Activated naive CD8-positive, alpha-beta T cell treated with anti-CD3 and anti-CD28 coated beads for 36 hours (primary cell): Measurements from ENCODE around the gene OR10G8. TPM values are rescaled to one million over a fixed set of nuclear protein-coding genes. Genes with fewer than 3 reads are reported as not detected.

ENCODE experiments used
- DNase-seq: peaks from one replicate; pipeline ENCODE4 v3.0.0; 2021
- H3K27ac Mint-ChIP-seq: one replicate; pipeline ENCODE4 v1.8.0; 2022; ENCODE audit warnings: mild to moderate bottlenecking, moderate library complexity, mixed read lengths
- H3K27me3 Mint-ChIP-seq: one replicate; pipeline ENCODE4 v1.8.0; 2022; ENCODE audit warnings: mild to moderate bottlenecking, mixed read lengths
- H3K36me3 Mint-ChIP-seq: one replicate; pipeline ENCODE4 v1.8.0; 2021; ENCODE audit warnings: mild to moderate bottlenecking, mixed read lengths
- H3K4me1 Mint-ChIP-seq: one replicate; pipeline ENCODE4 v1.8.0; 2021; ENCODE audit warnings: mixed read lengths
- H3K4me3 Mint-ChIP-seq: one replicate; pipeline ENCODE4 v1.8.0; 2022; ENCODE audit warnings: mild to moderate bottlenecking, moderate library complexity, mixed read lengths
- H3K9me3 Mint-ChIP-seq: one replicate; pipeline ENCODE4 v1.8.0; 2022; ENCODE audit warnings: mixed read lengths
- total RNA-seq, 2 experiments: library from RNA; stranded (reverse); gene quantifications; one replicate each; pipeline ENCODE4 v1.2.3, GENCODE V29; 2021

Gene OR10G8
- total RNA-seq, 2 experiments from 2014 or later = not detected

DNA sequence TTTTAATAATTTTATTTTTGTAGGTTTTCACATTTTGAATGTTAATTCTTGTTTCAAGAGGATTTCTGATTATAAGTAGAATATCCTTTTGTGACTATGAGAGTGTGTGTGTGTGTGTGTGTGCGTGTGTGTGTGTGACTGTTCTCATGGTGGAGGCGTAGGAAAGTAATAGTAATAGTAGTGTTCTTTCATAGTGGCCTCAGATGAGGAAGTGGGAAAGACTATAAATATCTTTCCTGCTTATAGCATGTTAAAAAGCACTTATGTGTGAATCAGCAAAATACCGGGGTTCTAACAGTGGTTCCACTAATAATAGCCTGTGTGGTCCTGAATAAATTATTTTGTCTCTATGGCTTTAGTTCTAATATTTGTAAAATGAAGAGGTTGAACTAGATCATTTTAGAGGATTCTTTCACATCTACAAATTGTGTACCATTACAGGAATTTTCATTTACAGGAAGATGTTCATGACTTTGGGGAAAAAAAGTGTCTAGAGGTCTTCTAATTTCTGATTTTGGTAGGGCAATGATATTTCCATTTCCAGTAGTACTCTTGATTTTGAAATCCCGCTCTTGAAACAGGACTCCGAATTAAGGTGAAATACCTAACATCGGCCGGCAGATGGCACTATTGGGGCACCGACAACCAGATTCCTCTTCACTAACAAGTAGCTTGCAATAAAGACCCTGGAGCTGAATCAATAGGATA, 44.5 kb downstream of the OR10G8 start:
- H3K27me3 Mint-ChIP-seq = peaks cover 66% of the 10 kb centered on the region
- no peaks in the 10 kb centered on the region for H3K9me3 Mint-ChIP-seq
- H3K27ac Mint-ChIP-seq = peak overlapping the region; percentile 20
- H3K4me1 Mint-ChIP-seq = peaks cover 20% of the 10 kb centered on the region
- DNase-seq = peak; percentile 60
- H3K36me3 Mint-ChIP-seq = no peaks in the 10 kb centered on the region
- H3K4me3 Mint-ChIP-seq = peak overlapping the region; percentile 40

DNA sequence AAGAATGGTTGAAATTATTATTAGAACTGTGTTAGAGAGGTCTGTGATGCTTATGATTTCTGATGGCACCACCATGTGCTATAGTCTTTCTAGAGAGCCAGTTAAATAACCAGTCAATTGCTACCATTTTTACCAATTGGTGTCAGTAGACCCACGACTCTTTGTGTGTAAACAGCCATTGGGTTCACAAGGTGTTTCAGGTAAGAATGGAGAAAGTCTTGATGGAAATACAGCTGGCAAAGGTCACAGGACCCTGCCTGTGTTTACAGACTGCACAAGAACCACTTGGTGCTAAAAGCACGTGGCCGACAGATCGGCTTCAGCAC, 45.0 kb downstream of the OR10G8 start:
- Mint-ChIP-seq H3K9me3 (no peaks in the 10 kb centered on the region), H3K27me3 (peaks cover 66% of the 10 kb centered on the region), H3K4me1 (peaks cover 23% of the 10 kb centered on the region), H3K36me3 (no peaks in the 10 kb centered on the region), H3K4me3 (no peak overlapping the region), H3K27ac (no peak overlapping the region)
- no peak for DNase-seq

- Mint-ChIP-seq H3K36me3 (no peaks in the 10 kb centered on the region), H3K9me3 (no peaks in the 10 kb centered on the region), H3K4me3 (no peak overlapping the region), H3K4me1 (peaks cover 24% of the 10 kb centered on the region), H3K27me3 (peaks cover 68% of the 10 kb centered on the region), H3K27ac (no peak overlapping the region)
- DNase-seq = no peak
These were observed 45.5 kb downstream of the OR10G8 start for GRCh38 chr11:124072147-124072546.

- Mint-ChIP-seq H3K27me3 (peaks cover 55% of the 10 kb centered on the region), H3K27ac (no peak overlapping the region), H3K36me3 (no peaks in the 10 kb centered on the region)
These were observed 48.0 kb downstream of the OR10G8 start for GRCh38 chr11:124074554-124074953.

DNA sequence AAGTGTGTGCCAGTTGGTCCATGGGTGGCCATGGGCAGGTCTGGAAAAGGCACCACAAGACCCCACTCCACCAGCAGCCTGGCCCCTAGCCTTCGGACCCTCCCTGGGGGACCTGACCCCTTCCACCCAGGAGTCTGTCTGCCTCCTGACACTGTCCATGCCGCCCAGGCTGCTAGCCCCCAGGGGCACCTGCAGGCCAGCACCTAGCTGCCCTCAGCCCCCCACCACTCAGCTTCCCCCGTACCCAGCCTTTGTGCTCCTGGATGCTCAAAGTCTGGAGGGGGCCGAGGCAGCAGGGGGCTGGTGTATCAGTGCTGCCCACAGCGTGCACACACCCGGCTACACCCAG, 48.9 kb downstream of the OR10G8 start:
- Mint-ChIP-seq H3K36me3 (no peaks in the 10 kb centered on the region), H3K4me3 (no peak overlapping the region), H3K9me3 (no peaks in the 10 kb centered on the region), H3K4me1 (peaks cover 9% of the 10 kb centered on the region), H3K27me3 (peaks cover 47% of the 10 kb centered on the region), H3K27ac (no peak overlapping the region)
- no peak for DNase-seq

More at GRCh38 chr11:124074554-124074953, 48.0 kb downstream of the OR10G8 start:
- Mint-ChIP-seq H3K4me3 (no peak overlapping the region), H3K9me3 (no peaks in the 10 kb centered on the region), H3K4me1 (peaks cover 15% of the 10 kb centered on the region)
- no peak for DNase-seq

DNA sequence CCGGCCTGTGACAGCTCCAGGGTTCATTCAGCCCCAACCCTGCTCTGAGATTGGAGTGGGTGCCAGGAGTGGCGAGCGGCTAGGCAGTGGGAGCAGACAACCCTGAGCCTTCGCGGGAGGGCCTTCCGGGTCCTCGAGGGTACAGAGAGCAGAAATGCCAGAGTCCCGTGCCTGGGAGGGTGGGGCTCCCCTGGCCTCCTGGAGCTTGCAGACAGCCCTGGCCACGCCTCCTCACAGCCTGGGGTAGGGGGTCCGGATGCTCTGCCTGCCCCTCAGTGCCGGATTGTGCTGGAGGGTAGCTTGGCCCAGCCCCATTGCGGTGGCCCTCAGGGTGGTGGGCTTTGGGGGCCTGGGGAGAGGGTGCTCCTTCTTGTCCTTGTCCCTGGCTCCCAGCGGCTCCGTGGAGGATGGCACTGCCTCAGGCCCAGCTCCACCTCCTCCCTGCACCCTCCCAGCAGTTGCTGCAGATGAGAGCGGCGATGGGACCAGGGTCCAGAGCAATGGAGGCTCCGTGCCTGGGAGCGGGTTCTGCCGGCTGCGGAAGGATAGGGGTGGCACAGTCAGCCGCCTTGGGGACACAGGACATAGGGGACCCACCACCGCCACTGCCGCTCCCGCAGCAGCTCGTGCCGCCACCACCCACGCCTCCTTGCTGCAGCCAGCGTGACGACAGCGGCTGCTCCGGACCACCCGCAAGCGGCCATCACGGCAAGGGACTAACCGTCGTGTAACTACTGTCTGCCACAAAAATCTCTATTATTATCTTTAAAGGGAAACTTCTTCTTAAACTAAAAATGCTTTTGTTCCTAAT, 49.4 kb downstream of the OR10G8 start:
- Mint-ChIP-seq H3K36me3 (no peaks in the 10 kb centered on the region), H3K4me1 (peaks cover 8% of the 10 kb centered on the region), H3K9me3 (no peaks in the 10 kb centered on the region), H3K27ac (no peak overlapping the region), H3K4me3 (peak overlapping the region; percentile 53), H3K27me3 (peaks cover 46% of the 10 kb centered on the region)
- peak; percentile 39 for DNase-seq

GRCh38 chr11:124077266-124077665, 50.7 kb downstream of the OR10G8 start:
- Mint-ChIP-seq H3K4me1 (peaks cover 4% of the 10 kb centered on the region), H3K27me3 (peaks cover 48% of the 10 kb centered on the region), H3K27ac (no peak overlapping the region), H3K36me3 (no peaks in the 10 kb centered on the region), H3K9me3 (no peaks in the 10 kb centered on the region), H3K4me3 (no peak overlapping the region)
- DNase-seq = no peak

GRCh38 chr11:124078591-124078990, 52.0 kb downstream of the OR10G8 start:
- Mint-ChIP-seq H3K36me3 (no peaks in the 10 kb centered on the region), H3K27ac (no peak overlapping the region), H3K27me3 (peaks cover 49% of the 10 kb centered on the region), H3K9me3 (no peaks in the 10 kb centered on the region), H3K4me1 (peaks cover 4% of the 10 kb centered on the region), H3K4me3 (no peak overlapping the region)
- DNase-seq = no peak

DNA sequence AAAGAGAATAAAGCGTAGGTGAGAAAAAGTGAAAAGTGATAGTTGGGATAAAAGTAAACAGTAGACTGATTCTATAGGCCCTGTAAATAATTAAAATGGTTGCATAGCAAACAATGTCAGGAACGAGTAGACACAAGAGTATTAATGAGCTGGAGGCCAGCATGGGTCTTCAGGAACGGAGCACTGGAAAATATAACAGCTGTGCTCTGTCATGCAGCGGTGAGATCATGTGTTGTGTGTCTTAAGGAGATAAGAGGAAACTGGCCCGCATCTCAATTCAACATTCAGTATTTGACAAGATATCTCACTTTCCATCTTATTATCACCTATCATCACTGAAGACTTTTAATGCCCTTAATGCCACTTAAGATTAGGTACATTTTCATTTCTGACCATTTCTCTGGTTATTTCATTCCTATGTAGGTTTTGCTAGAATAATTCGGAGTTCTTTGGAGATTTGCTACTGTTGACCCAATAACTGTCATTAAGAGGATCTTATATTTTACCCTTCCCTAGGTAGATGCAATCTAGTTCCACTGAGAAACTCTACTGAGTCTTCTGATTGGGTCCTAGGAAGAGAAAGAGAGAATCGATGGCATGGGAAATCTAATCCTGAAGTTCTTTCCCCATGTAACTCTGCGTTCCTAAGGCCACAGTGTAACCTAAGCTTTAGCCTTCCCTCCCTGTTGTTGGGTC, 53.2 kb downstream of the OR10G8 start:
- no peak for DNase-seq
- peaks cover 4% of the 10 kb centered on the region for H3K4me1 Mint-ChIP-seq
- no peaks in the 10 kb centered on the region for H3K36me3 Mint-ChIP-seq
- H3K9me3 Mint-ChIP-seq = no peaks in the 10 kb centered on the region
- no peak overlapping the region for H3K27ac Mint-ChIP-seq
- no peak overlapping the region for H3K4me3 Mint-ChIP-seq
- peaks cover 47% of the 10 kb centered on the region for H3K27me3 Mint-ChIP-seq

Other genes starting within 250 kb of the OR10G8 start
- gene OR6M1, start 220.4 kb upstream of the OR10G8 start, total RNA-seq = not detected
- not detected for gene TMEM225, start 141.1 kb upstream of the OR10G8 start, total RNA-seq
- not detected for gene OR8D4, start 124.6 kb upstream of the OR10G8 start, total RNA-seq
- gene OR4D5, start 87.2 kb upstream of the OR10G8 start, total RNA-seq = not detected
- not detected for gene OR6T1, start 83.0 kb upstream of the OR10G8 start, total RNA-seq
- not detected for gene OR10S1, start 49.0 kb upstream of the OR10G8 start, total RNA-seq
- not detected for gene OR10G6, start 31.6 kb upstream of the OR10G8 start, total RNA-seq
- gene OR10G4, start 13.8 kb upstream of the OR10G8 start, total RNA-seq = not detected
- not detected for gene OR10G9, start 3.8 kb upstream of the OR10G8 start, total RNA-seq
- gene OR10G7, start 14.5 kb downstream of the OR10G8 start, total RNA-seq = not detected
- 1 to 10 TPM; 4.3 to 5.2 TPM for gene VWA5A, start 88.7 kb downstream of the OR10G8 start, total RNA-seq
- gene OR10D3, start 156.5 kb downstream of the OR10G8 start, total RNA-seq = not detected
- not detected for gene OR8G1, start 214.3 kb downstream of the OR10G8 start, total RNA-seq
- gene OR8G5, start 229.6 kb downstream of the OR10G8 start, total RNA-seq = not detected